Nephron (organoid): ENCODE data around the gene PDZD2.

Experiments
- H3K27ac Mint-ChIP-seq, 3 experiments: 2 replicates each; pipeline ENCODE4 v1.8.0; 2020; ENCODE audit warnings: mixed read lengths in 3 of 3, mild to moderate bottlenecking in 2 of 3, moderate library complexity in 1 of 3
- H3K27me3 Mint-ChIP-seq: 2 replicates; pipeline ENCODE4 v1.8.0; 2021; ENCODE audit warnings: low read depth, mild to moderate bottlenecking, moderate library complexity, mixed read lengths
- H3K36me3 Mint-ChIP-seq: 2 replicates; pipeline ENCODE4 v1.8.0; 2020; ENCODE audit warnings: low read depth, mixed read lengths
- H3K4me1 Mint-ChIP-seq: 2 replicates; pipeline ENCODE4 v1.8.0; 2020; ENCODE audit warnings: mixed read lengths
- H3K4me3 Mint-ChIP-seq, 3 experiments: 2 replicates each; pipeline ENCODE4 v1.8.0; 2020; ENCODE audit warnings: mild to moderate bottlenecking in 3 of 3, mixed read lengths in 3 of 3, moderate library complexity in 2 of 3
- H3K9me3 Mint-ChIP-seq: 2 replicates; pipeline ENCODE4 v1.8.0; 2020; ENCODE audit warnings: mixed read lengths
- TF ChIP-seq, protein P1 (sequence below), 3 experiments: fragments of 200-600 bp; sonication (generic); IDR thresholded peaks; one replicate each; pipeline ENCODE4 v1.5.0; 2021; ENCODE audit warnings: antibody characterized with exemption in 3 of 3; ENCODE audit not compliant: unreplicated experiment in 3 of 3

The PDZD2 gene

DNA sequence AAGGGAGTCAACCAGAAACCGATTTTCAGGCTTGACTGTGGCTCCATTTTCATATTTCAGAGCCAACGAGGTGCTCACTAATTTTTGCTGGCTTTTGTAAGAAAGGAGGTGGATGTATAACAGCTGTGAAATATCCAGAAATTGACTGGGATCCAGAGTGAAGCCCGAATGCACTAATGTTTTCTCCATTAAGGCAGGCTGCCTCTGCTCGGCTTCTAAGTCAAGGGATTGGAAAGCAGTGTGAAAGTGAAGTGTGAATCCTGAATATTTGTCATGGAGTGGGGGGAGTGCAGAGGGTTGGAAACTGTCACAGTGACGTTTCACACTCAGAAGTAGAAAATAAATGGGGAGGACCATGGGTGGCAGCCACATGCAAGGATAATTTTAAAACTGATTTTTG, 297.8 kb downstream of the PDZD2 start:
- Mint-ChIP-seq H3K27me3 (no peaks in the 10 kb centered on the region), H3K4me3 (peak overlapping the region; percentile 10 to 54 (median 16)), H3K4me1 (peaks cover 52% of the 10 kb centered on the region), H3K36me3 (no peaks in the 10 kb centered on the region), H3K27ac (peak overlapping the region; percentile 68 to 78 (median 70)), H3K9me3 (no peaks in the 10 kb centered on the region)
- TF ChIP-seq, protein P1, sequence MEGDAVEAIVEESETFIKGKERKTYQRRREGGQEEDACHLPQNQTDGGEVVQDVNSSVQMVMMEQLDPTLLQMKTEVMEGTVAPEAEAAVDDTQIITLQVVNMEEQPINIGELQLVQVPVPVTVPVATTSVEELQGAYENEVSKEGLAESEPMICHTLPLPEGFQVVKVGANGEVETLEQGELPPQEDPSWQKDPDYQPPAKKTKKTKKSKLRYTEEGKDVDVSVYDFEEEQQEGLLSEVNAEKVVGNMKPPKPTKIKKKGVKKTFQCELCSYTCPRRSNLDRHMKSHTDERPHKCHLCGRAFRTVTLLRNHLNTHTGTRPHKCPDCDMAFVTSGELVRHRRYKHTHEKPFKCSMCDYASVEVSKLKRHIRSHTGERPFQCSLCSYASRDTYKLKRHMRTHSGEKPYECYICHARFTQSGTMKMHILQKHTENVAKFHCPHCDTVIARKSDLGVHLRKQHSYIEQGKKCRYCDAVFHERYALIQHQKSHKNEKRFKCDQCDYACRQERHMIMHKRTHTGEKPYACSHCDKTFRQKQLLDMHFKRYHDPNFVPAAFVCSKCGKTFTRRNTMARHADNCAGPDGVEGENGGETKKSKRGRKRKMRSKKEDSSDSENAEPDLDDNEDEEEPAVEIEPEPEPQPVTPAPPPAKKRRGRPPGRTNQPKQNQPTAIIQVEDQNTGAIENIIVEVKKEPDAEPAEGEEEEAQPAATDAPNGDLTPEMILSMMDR (IDR thresholded peaks at IDR 0.05; ENCODE audit: unreplicated experiment in 3 of 3) = no peak

- Mint-ChIP-seq H3K27ac (peak overlapping the region; percentile 68 to 78 (median 70)), H3K27me3 (no peaks in the 10 kb centered on the region), H3K36me3 (no peaks in the 10 kb centered on the region), H3K4me1 (peaks cover 56% of the 10 kb centered on the region), H3K4me3 (peak overlapping the region in 2 of 3 experiments; percentile 1 to 24), H3K9me3 (no peaks in the 10 kb centered on the region)
- TF ChIP-seq, protein P1 (IDR thresholded peaks at IDR 0.05; ENCODE audit: unreplicated experiment in 3 of 3) = no peak
Observed at GRCh38 chr5:31937226-31937625, 298.3 kb downstream of the PDZD2 start.

GRCh38 chr5:31937703-31938102, 298.8 kb downstream of the PDZD2 start:
- TF ChIP-seq, protein P1 (IDR thresholded peaks at IDR 0.05; ENCODE audit: unreplicated experiment in 3 of 3) = no peak
- no peaks in the 10 kb centered on the region for H3K27me3 Mint-ChIP-seq
- H3K36me3 Mint-ChIP-seq = no peaks in the 10 kb centered on the region
- H3K4me3 Mint-ChIP-seq = no peak overlapping the region
- peak overlapping the region; percentile 68 to 78 (median 70) for H3K27ac Mint-ChIP-seq
- peaks cover 56% of the 10 kb centered on the region for H3K4me1 Mint-ChIP-seq
- no peaks in the 10 kb centered on the region for H3K9me3 Mint-ChIP-seq

- Mint-ChIP-seq H3K4me3 (no peak overlapping the region), H3K9me3 (no peaks in the 10 kb centered on the region), H3K27ac (peak overlapping the region in 1 of 3 experiments; percentile 41), H3K4me1 (peaks cover 56% of the 10 kb centered on the region), H3K36me3 (no peaks in the 10 kb centered on the region), H3K27me3 (no peaks in the 10 kb centered on the region)
- TF ChIP-seq, protein P1 (IDR thresholded peaks at IDR 0.05; ENCODE audit: unreplicated experiment in 3 of 3) = no peak
Observed at GRCh38 chr5:31939151-31939550, 300.2 kb downstream of the PDZD2 start.

- TF ChIP-seq, protein P1 (IDR thresholded peaks at IDR 0.05; ENCODE audit: unreplicated experiment in 3 of 3) = no peak
- Mint-ChIP-seq H3K36me3 (no peaks in the 10 kb centered on the region), H3K27me3 (peaks cover 4% of the 10 kb centered on the region), H3K27ac (peak overlapping the region in 2 of 3 experiments; percentile 14 to 64), H3K9me3 (no peaks in the 10 kb centered on the region), H3K4me3 (no peak overlapping the region), H3K4me1 (peaks cover 49% of the 10 kb centered on the region)
Observed at GRCh38 chr5:31941151-31941755, 302.3 kb downstream of the PDZD2 start.

DNA sequence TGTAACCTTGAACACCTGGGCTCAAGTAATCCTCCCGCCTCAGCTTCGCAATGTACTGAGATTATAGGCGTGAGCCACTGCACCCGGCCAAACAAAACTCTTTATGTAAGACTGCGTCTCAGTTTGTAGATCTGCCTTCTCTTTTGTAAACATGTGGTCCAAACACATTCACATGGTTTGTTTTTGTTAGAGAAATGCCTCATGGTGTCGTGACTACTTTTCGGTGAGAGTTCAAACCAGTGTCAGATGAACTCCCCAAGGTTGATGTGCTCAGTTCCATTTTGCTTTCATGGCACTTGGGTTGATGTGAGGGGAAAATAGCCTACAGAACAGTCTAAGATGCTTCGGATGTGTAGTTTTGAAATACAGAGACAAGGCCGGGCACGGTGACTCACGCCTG, 303.6 kb downstream of the PDZD2 start:
- no peaks in the 10 kb centered on the region for H3K9me3 Mint-ChIP-seq
- peaks cover 4% of the 10 kb centered on the region for H3K27me3 Mint-ChIP-seq
- no peaks in the 10 kb centered on the region for H3K36me3 Mint-ChIP-seq
- no peak overlapping the region for H3K4me3 Mint-ChIP-seq
- H3K4me1 Mint-ChIP-seq = peaks cover 41% of the 10 kb centered on the region
- TF ChIP-seq, protein P1 (IDR thresholded peaks at IDR 0.05; ENCODE audit: unreplicated experiment in 3 of 3) = no peak
- H3K27ac Mint-ChIP-seq = no peak overlapping the region
